HCT116 (cell line): ENCODE results near the gene NKAIN4. TPM values are rescaled to one million over a fixed set of nuclear protein-coding genes. Genes with fewer than 3 reads are reported as not detected.

Experiments
- ATAC-seq: fragments of 200-7000 bp; cut with Tn5 transposase; 2 replicates; pipeline ENCODE4 v1.9.1; 2020; ENCODE audit warnings: mild to moderate bottlenecking, moderate library complexity
- BruUV-seq: library from RNA; stranded (reverse); fragments of 400-500 nt; replicated peaks from 2 replicates; lab custom pipeline; 2021; lab: Mats Ljungman, UMichigan
- CTCF ChIA-PET: fragments of 300-600 bp; sonication (Branson Sonifier 250); formaldehyde crosslinking; loops from one replicate; lab custom pipeline; 2021; ENCODE audit warnings: antibody characterized with exemption; lab: Charles Lee
- POLR2A ChIA-PET: fragments of 300-600, 350-600 bp; sonication (Branson Sonifier 250); formaldehyde crosslinking; loops from one replicate; lab custom pipeline; 2021; ENCODE audit warnings: antibody characterized with exemption; lab: Charles Lee
- RAD21 ChIA-PET, 2 experiments: fragments of 300-600 bp; sonication (Branson Sonifier 250); formaldehyde crosslinking; loops; one replicate each; lab custom pipeline; 2023; ENCODE audit warnings: low total read pairs in 2 of 2; ENCODE audit not compliant: uncharacterized antibody in 2 of 2, unreplicated experiment in 2 of 2, low non-redundant PET in 1 of 2; lab: Charles Lee
- DNase-seq: peaks from one replicate; pipeline ENCODE4 v3.0.0-alpha.2; 2010; ENCODE audit warnings: low read depth, low spot score
- H2AFZ ChIP-seq: fragments of 200-600 bp; shearing (Covaris generic), sonication (generic); 2 replicates; pipeline ENCODE4 v1.6.1; 2017; ENCODE audit warnings: low read depth, mixed run types, mixed read lengths, antibody characterized with exemption, low read length; ENCODE audit not compliant: poor library complexity, severe bottlenecking
- H3K27ac ChIP-seq: 2 replicates; pipeline ENCODE4 v1.5.1; 2012; ENCODE audit warnings: low read depth, low read length
- H3K27me3 ChIP-seq: fragments of 200-600 bp; sonication (generic); 2 replicates; pipeline ENCODE4 v1.6.1; 2016; ENCODE audit warnings: mixed run types, low read length, mixed read lengths; ENCODE audit not compliant: insufficient read depth
- H3K36me3 ChIP-seq, 2 experiments: fragments of 200-500 bp in 1 of 2; fragments of 200-600 bp in 1 of 2; sonication (Bioruptor generic) in 1 of 2; sonication (generic) in 1 of 2; 2 replicates each; pipeline versions ENCODE4 v1.5.1 to v1.6.1; 2014 to 2016; ENCODE audit warnings: low read length in 2 of 2, inconsistent platforms in 1 of 2, mixed read lengths in 1 of 2, mixed run types in 1 of 2; ENCODE audit not compliant: insufficient read depth in 2 of 2, control insufficient read depth in 1 of 2
- H3K4me1 ChIP-seq, 2 experiments: fragments of 200-600 bp in 1 of 2; sonication (generic) in 1 of 2; 2 replicates each; pipeline versions ENCODE4 v1.5.1 to v1.6.1; 2012 to 2017; ENCODE audit warnings: low read length in 2 of 2, inconsistent platforms in 1 of 2, mild to moderate bottlenecking in 1 of 2, mixed read lengths in 1 of 2, mixed run types in 1 of 2, moderate library complexity in 1 of 2; ENCODE audit not compliant: insufficient read depth in 2 of 2, control insufficient read depth in 1 of 2
- H3K4me2 ChIP-seq: fragments of 200-600 bp; sonication (generic); 2 replicates; pipeline ENCODE4 v1.6.1; 2017; ENCODE audit warnings: mixed run types, low read length, mixed read lengths
- H3K4me3 ChIP-seq, 2 experiments: fragments of 200-600 bp in 1 of 2; sonication (generic) in 1 of 2; replicated peaks in 1 of 2; 2 replicates each; pipeline ENCODE4 v1.5.1; 2011 to 2016; ENCODE audit warnings: low read length in 2 of 2, control low read depth in 1 of 2, low read depth in 1 of 2, mild to moderate bottlenecking in 1 of 2, mixed read lengths in 1 of 2, mixed run types in 1 of 2
- H3K79me2 ChIP-seq: fragments of 200-600 bp; sonication (generic); 2 replicates; pipeline ENCODE4 v1.6.1; 2017; ENCODE audit warnings: mild to moderate bottlenecking, mixed run types, low read length, moderate library complexity, mixed read lengths; ENCODE audit not compliant: insufficient read depth
- H3K9ac ChIP-seq: fragments of 200-600 bp; sonication (generic); 2 replicates; pipeline ENCODE4 v1.6.1; 2016; ENCODE audit warnings: low read length, mixed read lengths
- H3K9me2 ChIP-seq: fragments of 200-600 bp; sonication (generic), shearing (Covaris generic); 2 replicates; pipeline ENCODE4 v1.6.1; 2017; ENCODE audit warnings: mixed run types, mild to moderate bottlenecking, moderate library complexity; ENCODE audit not compliant: insufficient read depth
- H3K9me3 ChIP-seq, 2 experiments: fragments of 200-500 bp in 1 of 2; fragments of 200-600 bp in 1 of 2; sonication (Bioruptor generic) in 1 of 2; sonication (generic) in 1 of 2; 2 replicates each; pipeline ENCODE4 v1.6.1; 2014 to 2017; ENCODE audit warnings: low read length in 2 of 2, mixed read lengths in 2 of 2, inconsistent platforms in 1 of 2, low read depth in 1 of 2, mild to moderate bottlenecking in 1 of 2, mixed run types in 1 of 2, moderate library complexity in 1 of 2; ENCODE audit not compliant: control insufficient read depth in 1 of 2, insufficient read depth in 1 of 2
- H4K20me1 ChIP-seq: fragments of 200-600 bp; sonication (generic), shearing (Covaris generic); 2 replicates; pipeline ENCODE4 v1.6.1; 2017; ENCODE audit warnings: mixed run types, mild to moderate bottlenecking, moderate library complexity; ENCODE audit not compliant: insufficient read depth
- CBX3 ChIP-seq: IDR thresholded peaks from 2 replicates; pipeline ENCODE4 v1.6.1; 2012; ENCODE audit warnings: low read depth
- EZH2 ChIP-seq: fragments of 200-600 bp; sonication (generic); IDR thresholded peaks from 2 replicates; pipeline ENCODE4 v1.6.1; 2017; ENCODE audit warnings: antibody characterized with exemption, mixed run types
- FOSL1 ChIP-seq: IDR thresholded peaks from 2 replicates; pipeline ENCODE4 v1.6.1; 2012; ENCODE audit warnings: low read depth
- RAD21 ChIP-seq: IDR thresholded peaks from 2 replicates; pipeline ENCODE4 v1.6.1; 2012; ENCODE audit warnings: low read depth, mild to moderate bottlenecking
- SIN3A ChIP-seq: IDR thresholded peaks from 2 replicates; pipeline ENCODE4 v1.6.1; 2012; ENCODE audit warnings: low read depth
- SP1 ChIP-seq: IDR thresholded peaks from 2 replicates; pipeline ENCODE4 v1.6.1; 2012; ENCODE audit warnings: low read depth
- SRF ChIP-seq: IDR thresholded peaks from 2 replicates; pipeline ENCODE4 v1.6.1; 2012; ENCODE audit warnings: low read depth
- TCF7L2 ChIP-seq: IDR thresholded peaks from 2 replicates; pipeline ENCODE4 v1.7.0; 2011; ENCODE audit warnings: borderline replicate concordance, inconsistent platforms; ENCODE audit not compliant: insufficient read depth, insufficient read length; ENCODE audit errors: extremely low read depth
- ZBTB33 ChIP-seq: IDR thresholded peaks from 2 replicates; pipeline ENCODE4 v1.6.1; 2011; ENCODE audit warnings: mild to moderate bottlenecking, low read length, moderate library complexity; ENCODE audit not compliant: insufficient replicate concordance; ENCODE audit errors: extremely low read depth
- ZNF274 ChIP-seq: fragments of 200-500 bp; sonication (Bioruptor generic); IDR thresholded peaks from 2 replicates; pipeline ENCODE4 v1.6.1; 2014; ENCODE audit warnings: mild to moderate bottlenecking, low read depth, low read length, inconsistent platforms
- intact Hi-C: fragments of 100-400 bp; cut with micrococcal nuclease; formaldehyde crosslinking; loops from 2 replicates; pipeline ENCODE4 v1.10.0; 2022
- total RNA-seq: library from RNA; stranded (reverse); gene quantifications from one replicate; pipeline ENCODE4 v1.2.1, GENCODE V29; 2021; ENCODE audit not compliant: unreplicated experiment

Gene NKAIN4
- total RNA-seq, 1 experiment from 2014 or later: not detected

- CTCF ChIA-PET: interaction anchor here (0.6 to 4.3 kb wide), 9 partner anchors 10 to 166 kb away, joined by 3 to 107 read pairs (median 11); partner anchors contain the start of genes ARFGAP1 and BIRC7
- Histone ChIP-seq H3K27ac (no peak overlapping the region), H3K9ac (no peak overlapping the region), H3K79me2 (no peaks in the 10 kb centered on the region), H3K4me1 (peaks cover 15 to 33% of the 10 kb centered on the region in 2 experiments), H4K20me1 (no peaks in the 10 kb centered on the region), H3K9me3 (no peaks in the 10 kb centered on the region), H3K36me3 (no peaks in the 10 kb centered on the region), H2AFZ (no peak overlapping the region), H3K4me2 (peak overlapping the region; percentile 59), H3K27me3 (no peaks in the 10 kb centered on the region), H3K4me3 (no peak overlapping the region), H3K9me2 (no peaks in the 10 kb centered on the region)
- POLR2A ChIA-PET: interaction anchor here (2.0 kb wide), 1 partner anchor 8 kb away, joined by 11 read pairs; no protein-coding TSS in a partner anchor
- ATAC-seq (0 out of 2 replicates have a peak, but pooled peaks have one; percentile 9), DNase-seq (no peak)
- no TSS peak for BruUV-seq
- intact Hi-C loops: no loop called here
- RAD21 ChIA-PET: interaction anchor here in 1 of 2 experiments (1.1 kb wide), 1 partner anchor 10 kb away, joined by 3 read pairs; no protein-coding TSS in a partner anchor
- TF ChIP-seq CBX3: no peak
- no peak for TF ChIP-seq EZH2
- no peak for TF ChIP-seq TCF7L2
- no peak for TF ChIP-seq SRF
- no peak for TF ChIP-seq FOSL1
- no peak for TF ChIP-seq ZNF274
- no peak for TF ChIP-seq SIN3A
- no peak for TF ChIP-seq SP1
- no peak for TF ChIP-seq RAD21
- no peak for TF ChIP-seq ZBTB33
Observed at GRCh38 chr20:63225082-63225454, 29.2 kb downstream of the NKAIN4 start.
